Activated T-helper 1 cell treated with anti-CD3 and anti-CD28 coated beads, Interleukin-12 subunit alpha, Interleukin-12 subunit beta, Interleukin-2, Interleukin-4 antibody, amounts not matched to agents 30 ng/mL and 10 ng/mL and 1 ng/mL, durations not matched to agents 14 hours and 24 hours and 36 hours (primary cell): ENCODE data around the gene PKIB. TPM values are rescaled to one million over a fixed set of nuclear protein-coding genes. Genes with fewer than 3 reads are reported as not detected.

ENCODE experiments used
- DNase-seq: peaks from one replicate; pipeline ENCODE4 v3.0.0; 2021; ENCODE audit warnings: low spot score
- H3K27ac Mint-ChIP-seq: one replicate; pipeline ENCODE4 v1.8.0; 2021; ENCODE audit warnings: mild to moderate bottlenecking, mixed read lengths
- H3K27me3 Mint-ChIP-seq: one replicate; pipeline ENCODE4 v1.8.0; 2022; ENCODE audit warnings: mild to moderate bottlenecking, moderate library complexity, mixed read lengths; ENCODE audit not compliant: insufficient read depth
- H3K36me3 Mint-ChIP-seq: one replicate; pipeline ENCODE4 v1.8.0; 2021; ENCODE audit warnings: low read depth, mixed read lengths
- H3K4me1 Mint-ChIP-seq: one replicate; pipeline ENCODE4 v1.8.0; 2021; ENCODE audit warnings: low read depth, mixed read lengths
- H3K4me3 Mint-ChIP-seq: one replicate; pipeline ENCODE4 v1.8.0; 2021; ENCODE audit warnings: mild to moderate bottlenecking, moderate library complexity, mixed read lengths
- H3K9me3 Mint-ChIP-seq: one replicate; pipeline ENCODE4 v1.8.0; 2021; ENCODE audit warnings: mixed read lengths
- intact Hi-C: fragments of 100-400 bp; cut with micrococcal nuclease; formaldehyde crosslinking; loops from one replicate; pipeline ENCODE4 v1.15.1; 2024
- total RNA-seq: library from RNA; stranded (reverse); gene quantifications from 2 replicates; pipeline ENCODE4 v1.2.3, GENCODE V29; 2022

Gene PKIB
- 0.44 TPM in 1 of 2 replicates, not detected in the other for total RNA-seq

- Mint-ChIP-seq H3K9me3 (no peaks in the 10 kb centered on the region), H3K27ac (no peak within 1 kb of the TSS), H3K4me1 (peaks cover 19% of the 10 kb centered on the region), H3K36me3 (no peaks in the 10 kb centered on the region), H3K4me3 (peak within 1 kb of the TSS; percentile 81), H3K27me3 (peaks cover 23% of the 10 kb centered on the region)
- DNase-seq: peak; percentile 26
- intact Hi-C loops: loop anchor here (5.0 kb wide), 3 partner anchors 138 to 213 kb away; partner anchors contain the start of genes HSF2, SERINC1 and SMPDL3A
Observed at GRCh38 chr6:122609881-122610689, at the start of gene PKIB. Gene PKIB (plus strand): TSS chr6:122610405. CDS start chr6:122717795, 107,390 bp downstream.

GRCh38 chr6:122563364-122564052 is 46.7 kb upstream of the PKIB start:
- H3K36me3 Mint-ChIP-seq: no peaks in the 10 kb centered on the region
- no peak for DNase-seq
- intact Hi-C loops: no loop called here
- no peaks in the 10 kb centered on the region for H3K4me1 Mint-ChIP-seq
- no peak overlapping the region for H3K27ac Mint-ChIP-seq
- H3K9me3 Mint-ChIP-seq: no peaks in the 10 kb centered on the region
- no peak overlapping the region for H3K4me3 Mint-ChIP-seq
- no peaks in the 10 kb centered on the region for H3K27me3 Mint-ChIP-seq

GRCh38 chr6:122564230-122564629 is 46.0 kb upstream of the PKIB start:
- DNase-seq: no peak
- H3K9me3 Mint-ChIP-seq: no peaks in the 10 kb centered on the region
- H3K4me1 Mint-ChIP-seq: no peaks in the 10 kb centered on the region
- intact Hi-C loops: no loop called here
- no peak overlapping the region for H3K4me3 Mint-ChIP-seq
- H3K27ac Mint-ChIP-seq: no peak overlapping the region
- H3K27me3 Mint-ChIP-seq: no peaks in the 10 kb centered on the region
- H3K36me3 Mint-ChIP-seq: no peaks in the 10 kb centered on the region

- Mint-ChIP-seq H3K4me1 (no peaks in the 10 kb centered on the region), H3K4me3 (no peak overlapping the region)
Observed at GRCh38 chr6:122565708-122566107, 44.5 kb upstream of the PKIB start.

GRCh38 chr6:122567034-122567433 is 43.2 kb upstream of the PKIB start:
- H3K9me3 Mint-ChIP-seq: no peaks in the 10 kb centered on the region
- no peak overlapping the region for H3K4me3 Mint-ChIP-seq
- H3K27ac Mint-ChIP-seq: no peak overlapping the region
- DNase-seq: no peak
- no peaks in the 10 kb centered on the region for H3K27me3 Mint-ChIP-seq
- intact Hi-C loops: no loop called here
- peaks cover 4% of the 10 kb centered on the region for H3K4me1 Mint-ChIP-seq
- H3K36me3 Mint-ChIP-seq: no peaks in the 10 kb centered on the region

More at GRCh38 chr6:122565708-122566107, 44.5 kb upstream of the PKIB start:
- no peak for DNase-seq
- intact Hi-C loops: no loop called here
- Mint-ChIP-seq H3K27ac (no peak overlapping the region), H3K27me3 (no peaks in the 10 kb centered on the region), H3K36me3 (no peaks in the 10 kb centered on the region), H3K9me3 (no peaks in the 10 kb centered on the region)

- peaks cover 2% of the 10 kb centered on the region for H3K27me3 Mint-ChIP-seq
- no peak for DNase-seq
- H3K27ac Mint-ChIP-seq: no peak overlapping the region
- H3K4me3 Mint-ChIP-seq: no peak overlapping the region
- H3K9me3 Mint-ChIP-seq: peaks cover 4% of the 10 kb centered on the region
- no peaks in the 10 kb centered on the region for H3K36me3 Mint-ChIP-seq
- intact Hi-C loops: no loop called here
- H3K4me1 Mint-ChIP-seq: peaks cover 4% of the 10 kb centered on the region
Observed at GRCh38 chr6:122568350-122568749, 41.9 kb upstream of the PKIB start.

GRCh38 chr6:122568797-122569221 is 41.4 kb upstream of the PKIB start:
- no peaks in the 10 kb centered on the region for H3K36me3 Mint-ChIP-seq
- no peak overlapping the region for H3K27ac Mint-ChIP-seq
- no peak for DNase-seq
- peaks cover 4% of the 10 kb centered on the region for H3K9me3 Mint-ChIP-seq
- H3K4me3 Mint-ChIP-seq: no peak overlapping the region
- intact Hi-C loops: no loop called here
- H3K4me1 Mint-ChIP-seq: peaks cover 4% of the 10 kb centered on the region
- H3K27me3 Mint-ChIP-seq: peaks cover 2% of the 10 kb centered on the region

- H3K36me3 Mint-ChIP-seq: no peaks in the 10 kb centered on the region
- DNase-seq: no peak
- intact Hi-C loops: no loop called here
Observed at GRCh38 chr6:122569230-122569771, 40.9 kb upstream of the PKIB start.

GRCh38 chr6:122571888-122572287 is 38.3 kb upstream of the PKIB start:
- intact Hi-C loops: no loop called here
- Mint-ChIP-seq H3K36me3 (no peaks in the 10 kb centered on the region), H3K27me3 (peaks cover 2% of the 10 kb centered on the region), H3K27ac (no peak overlapping the region), H3K4me1 (peaks cover 4% of the 10 kb centered on the region), H3K9me3 (peaks cover 11% of the 10 kb centered on the region), H3K4me3 (no peak overlapping the region)
- no peak for DNase-seq

More at GRCh38 chr6:122569230-122569771, 40.9 kb upstream of the PKIB start:
- H3K9me3 Mint-ChIP-seq: peaks cover 6% of the 10 kb centered on the region
- H3K27ac Mint-ChIP-seq: no peak overlapping the region
- peaks cover 4% of the 10 kb centered on the region for H3K4me1 Mint-ChIP-seq
- no peak overlapping the region for H3K4me3 Mint-ChIP-seq
- peaks cover 2% of the 10 kb centered on the region for H3K27me3 Mint-ChIP-seq

GRCh38 chr6:122576888-122577287 is 33.3 kb upstream of the PKIB start:
- Mint-ChIP-seq H3K4me3 (no peak overlapping the region), H3K9me3 (peaks cover 11% of the 10 kb centered on the region), H3K27ac (no peak overlapping the region), H3K27me3 (peaks cover 2% of the 10 kb centered on the region), H3K36me3 (no peaks in the 10 kb centered on the region), H3K4me1 (peaks cover 1% of the 10 kb centered on the region)
- intact Hi-C loops: no loop called here
- DNase-seq: no peak

- no peak for DNase-seq
- Mint-ChIP-seq H3K4me3 (no peak overlapping the region), H3K27ac (no peak overlapping the region), H3K9me3 (peaks cover 7% of the 10 kb centered on the region), H3K4me1 (no peaks in the 10 kb centered on the region), H3K27me3 (no peaks in the 10 kb centered on the region), H3K36me3 (no peaks in the 10 kb centered on the region)
- intact Hi-C loops: no loop called here
Observed at GRCh38 chr6:122578961-122579360, 31.2 kb upstream of the PKIB start.

GRCh38 chr6:122580737-122581136 is 29.5 kb upstream of the PKIB start:
- Mint-ChIP-seq H3K27me3 (no peaks in the 10 kb centered on the region), H3K9me3 (no peaks in the 10 kb centered on the region), H3K27ac (no peak overlapping the region)

GRCh38 chr6:122589115-122589514 is 21.1 kb upstream of the PKIB start:
- Mint-ChIP-seq H3K36me3 (no peaks in the 10 kb centered on the region), H3K4me1 (no peaks in the 10 kb centered on the region), H3K4me3 (no peak overlapping the region), H3K27ac (no peak overlapping the region), H3K9me3 (no peaks in the 10 kb centered on the region), H3K27me3 (no peaks in the 10 kb centered on the region)
- intact Hi-C loops: no loop called here
- no peak for DNase-seq

More at GRCh38 chr6:122580737-122581136, 29.5 kb upstream of the PKIB start:
- no peak for DNase-seq
- Mint-ChIP-seq H3K4me1 (no peaks in the 10 kb centered on the region), H3K4me3 (no peak overlapping the region), H3K36me3 (no peaks in the 10 kb centered on the region)
- intact Hi-C loops: no loop called here
